ENCODE measurements around the gene HDGFL2. TPM values are rescaled to one million over a fixed set of nuclear protein-coding genes. Genes with fewer than 3 reads are reported as not detected.

The HDGFL2 gene
- total RNA-seq, 1 donor from 2014 or later, result 55.7 TPM

DNA sequence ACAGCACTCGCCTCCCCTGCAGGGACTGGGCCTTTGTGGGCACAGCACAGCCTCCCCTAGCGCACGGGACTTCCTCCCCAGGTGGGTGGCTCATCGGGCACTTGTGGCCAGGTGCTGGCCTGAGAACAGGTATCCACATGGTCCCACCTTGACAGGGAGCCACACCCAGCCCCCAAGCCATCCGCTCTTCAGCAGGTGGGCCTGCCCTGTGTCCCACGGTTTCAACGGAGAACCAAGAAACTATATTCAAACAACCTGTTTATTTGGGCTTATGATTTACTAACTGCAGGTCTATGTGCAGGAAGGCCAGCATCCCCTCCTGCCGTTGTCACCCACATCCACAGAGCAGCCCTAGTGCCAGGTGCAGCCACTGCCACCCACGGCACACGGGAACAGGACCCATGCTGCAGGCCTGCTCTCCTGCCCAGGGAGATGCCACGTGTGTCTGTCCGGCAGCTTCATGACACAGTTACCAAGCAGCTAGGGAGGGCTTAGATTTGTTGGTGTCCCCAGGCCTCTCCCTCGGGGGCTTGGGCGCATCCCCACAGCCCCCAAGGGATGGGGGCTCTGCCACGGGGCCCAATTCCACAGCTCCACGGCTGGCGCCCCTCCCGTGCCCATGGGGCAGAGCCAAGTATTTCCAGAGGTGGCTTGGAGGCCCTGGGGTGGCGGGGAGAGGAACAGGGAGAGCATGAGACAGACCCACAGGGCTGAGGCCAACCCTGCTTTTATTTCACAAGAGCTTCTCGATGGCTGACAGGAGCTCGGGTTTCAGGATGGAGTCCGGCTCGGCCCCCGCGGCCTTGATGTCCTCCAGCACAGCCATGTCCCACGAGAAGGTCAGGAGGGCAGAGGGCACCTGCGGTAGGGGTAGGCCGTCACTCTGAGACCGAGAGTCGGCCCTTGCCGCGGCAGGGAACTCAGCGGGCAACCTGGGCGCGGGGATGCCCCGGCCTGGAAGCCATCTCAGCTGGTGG lies 27.0 kb upstream of the HDGFL2 start:
- intact Hi-C loops (cut with micrococcal nuclease), result no loop called here

DNA sequence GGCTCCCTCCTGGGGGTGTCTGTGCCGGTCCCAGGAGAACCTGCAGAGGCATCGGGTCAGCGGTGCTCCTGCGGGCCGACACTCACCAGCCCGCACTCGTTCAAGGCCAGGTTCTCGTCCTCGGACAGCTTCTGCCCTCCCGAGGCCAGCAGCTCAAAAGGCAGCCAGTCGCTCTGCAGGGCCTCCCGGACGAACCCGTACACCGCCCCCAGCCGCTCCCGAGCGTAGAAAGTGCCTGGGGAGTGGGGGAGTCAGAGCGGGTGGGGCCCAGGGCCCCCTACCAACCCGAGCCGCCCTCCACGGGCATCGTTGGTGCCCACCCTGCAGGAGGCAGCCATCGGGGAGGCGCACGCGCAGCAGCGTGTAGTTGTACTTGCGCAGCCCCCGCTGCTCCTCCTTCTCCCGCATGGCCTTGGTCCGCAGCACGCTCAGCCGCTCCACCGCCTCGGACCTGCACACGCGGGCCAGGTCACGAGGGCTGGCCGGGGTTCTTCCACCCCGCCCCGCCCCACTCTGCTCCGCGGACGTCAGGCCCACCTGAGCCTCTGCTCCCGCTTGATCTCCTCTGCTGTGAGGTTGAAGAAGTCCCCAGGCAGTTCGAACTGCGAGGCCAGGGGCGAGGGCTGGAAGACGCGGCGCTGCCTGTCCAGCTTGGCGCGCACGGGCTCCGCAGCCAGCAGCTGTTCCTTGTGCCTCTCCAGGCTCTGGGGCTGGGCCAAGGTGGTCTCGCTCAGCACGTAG lies 26.0 kb upstream of the HDGFL2 start:
- intact Hi-C loops (cut with micrococcal nuclease), result no loop called here

DNA sequence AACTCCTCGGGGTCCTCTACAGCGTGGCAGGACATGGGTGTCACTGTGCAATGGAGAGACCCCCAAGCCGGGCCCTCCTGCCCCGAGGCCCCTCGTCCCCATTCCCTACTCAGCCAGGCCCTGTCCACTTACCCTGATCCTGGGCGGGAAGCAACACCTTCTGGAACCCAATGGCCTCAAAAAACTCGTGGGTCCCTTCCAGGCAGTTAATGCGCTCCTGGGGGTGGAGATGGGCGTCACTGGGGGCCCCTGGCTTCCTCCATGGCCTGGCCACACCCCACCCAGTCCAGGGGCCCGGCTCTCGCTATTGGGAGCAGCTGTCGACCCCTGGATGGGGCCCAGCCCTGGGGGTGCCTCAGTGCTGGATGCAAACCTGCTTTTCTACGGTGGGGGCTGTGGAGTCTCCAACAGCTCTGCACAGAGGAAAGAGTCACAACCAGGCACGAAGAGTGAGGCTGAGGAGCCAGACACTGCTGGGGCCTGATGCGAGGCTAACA lies 25.3 kb upstream of the HDGFL2 start:
- intact Hi-C loops (cut with micrococcal nuclease), result no loop called here

DNA sequence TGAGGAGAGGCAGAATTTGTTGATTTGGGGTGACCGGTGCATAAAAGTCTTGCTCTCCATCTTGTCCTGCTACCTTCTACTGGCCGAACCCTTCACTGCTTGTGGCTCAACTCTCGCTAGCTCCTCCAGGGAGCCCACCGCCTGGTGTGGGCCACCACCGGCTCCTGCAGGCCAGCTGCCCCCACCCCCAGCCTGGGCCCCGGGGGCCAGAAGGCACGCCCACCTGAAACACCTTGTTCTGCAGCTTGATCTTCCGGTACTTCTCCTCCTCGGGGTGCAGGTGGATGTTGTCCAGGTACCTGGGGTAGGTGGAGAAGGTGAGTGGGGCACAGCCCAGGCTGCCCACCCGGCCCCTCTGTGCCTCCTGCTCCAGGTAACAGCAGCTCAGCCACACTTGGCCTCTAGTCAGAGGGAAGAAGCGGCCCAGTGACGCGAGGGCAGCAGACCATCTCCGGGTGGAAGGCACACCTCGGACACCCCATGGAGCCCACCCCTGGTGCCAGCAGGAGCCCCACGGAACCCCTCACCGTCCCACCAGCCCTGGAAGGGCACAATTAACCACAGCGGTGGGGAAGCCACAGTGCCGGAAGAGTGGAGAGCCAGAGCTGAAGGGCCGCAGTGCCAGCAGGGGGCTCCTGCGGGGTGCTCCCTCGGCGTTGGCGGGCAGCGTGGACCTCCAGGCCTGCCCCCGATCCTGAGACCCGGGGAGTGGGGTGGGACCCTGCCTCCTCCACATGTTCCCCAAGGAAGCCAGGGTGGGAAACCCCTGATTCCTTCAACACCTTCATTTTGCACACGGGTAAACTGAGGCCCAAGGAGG lies 24.6 kb upstream of the HDGFL2 start:
- intact Hi-C loops (cut with micrococcal nuclease), result no loop called here

DNA sequence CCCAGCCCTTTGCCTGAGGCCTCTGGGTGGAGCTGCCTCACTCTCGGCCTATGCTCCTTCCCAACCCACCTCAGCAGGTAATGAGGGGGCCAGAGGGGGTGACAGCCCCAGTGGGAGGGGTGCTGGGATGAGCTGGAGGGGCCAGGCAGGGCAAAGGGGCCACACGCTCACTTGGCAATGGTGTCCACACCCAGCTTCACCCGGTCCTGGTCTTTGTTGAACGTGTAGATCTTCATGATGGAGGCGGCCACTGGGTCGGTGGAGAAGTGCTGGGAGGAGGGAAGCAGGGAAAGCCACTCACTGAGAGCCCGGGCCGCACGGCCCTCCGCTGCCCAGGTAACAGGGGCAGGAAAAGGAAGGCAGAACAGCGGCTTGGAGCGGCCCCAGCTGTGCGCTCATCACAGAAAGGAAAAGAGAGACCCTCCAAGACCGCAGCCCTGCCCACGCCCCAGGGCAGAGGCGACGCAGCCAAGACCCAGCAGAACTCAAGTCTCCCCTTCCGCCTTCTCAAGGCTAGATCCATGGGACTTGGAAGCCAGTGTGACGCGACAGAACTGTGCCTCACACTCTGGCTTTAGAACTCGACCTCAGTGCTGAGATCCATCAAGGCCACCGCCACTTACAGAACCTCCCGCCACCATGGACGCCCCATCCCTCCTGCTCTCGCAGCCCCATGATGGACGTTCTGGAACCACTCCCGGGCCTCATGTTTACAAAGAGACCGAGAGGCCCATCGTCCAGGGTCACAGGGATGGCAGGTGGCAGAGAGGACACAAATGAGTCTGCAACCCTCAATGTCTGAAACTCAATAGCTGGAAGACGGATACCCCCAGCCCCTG lies 23.7 kb upstream of the HDGFL2 start:
- intact Hi-C loops (cut with micrococcal nuclease), result no loop called here

DNA sequence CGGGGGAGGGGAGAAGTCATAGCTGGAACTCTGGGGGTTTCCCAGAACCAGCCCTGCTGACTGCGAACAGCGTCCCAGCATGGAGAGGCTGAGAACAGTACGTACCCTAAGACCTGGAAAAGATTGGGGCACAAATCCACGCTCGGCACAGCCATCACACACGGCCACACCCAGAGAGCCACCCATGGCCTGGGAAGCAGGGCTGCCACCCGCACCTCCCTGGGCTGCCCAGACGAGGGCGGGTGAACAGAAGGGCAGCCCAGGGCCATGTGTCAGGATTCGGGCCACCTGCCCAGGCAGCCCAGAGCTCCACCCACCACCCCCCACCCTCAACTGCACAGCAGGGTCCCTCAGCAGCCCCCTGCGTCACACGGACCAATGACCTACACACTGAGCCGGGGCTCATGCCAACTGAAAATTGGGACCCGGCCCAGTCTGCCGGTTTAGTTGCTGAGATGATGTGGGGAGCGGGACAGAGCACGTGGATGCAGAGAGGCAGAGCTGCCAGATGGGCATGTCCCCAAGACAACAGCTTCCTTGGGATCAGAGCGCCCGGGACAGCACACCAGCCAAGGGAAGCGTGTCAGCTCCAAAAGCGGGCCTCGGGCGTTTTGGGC lies 23.0 kb upstream of the HDGFL2 start:
- intact Hi-C loops (cut with micrococcal nuclease), result no loop called here

DNA sequence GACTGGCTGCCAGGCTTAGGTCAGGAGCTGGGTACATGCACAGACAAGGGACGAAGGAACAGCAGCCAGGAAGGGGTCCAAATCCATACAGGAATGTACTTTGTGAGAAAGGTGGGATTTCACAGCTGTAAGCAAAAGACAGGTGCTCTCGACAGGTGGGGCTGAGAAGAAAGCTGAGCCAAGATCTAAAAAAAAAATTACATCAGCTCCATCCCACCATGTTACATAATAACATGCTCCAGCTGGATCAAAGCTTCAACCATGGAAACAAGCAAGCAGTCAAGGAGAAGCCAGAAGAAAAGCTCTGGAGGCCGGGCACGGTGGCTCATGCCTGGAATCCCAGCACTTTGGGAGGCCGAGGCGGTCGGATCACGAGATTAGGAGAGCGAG lies 22.5 kb upstream of the HDGFL2 start:
- intact Hi-C loops (cut with micrococcal nuclease), result no loop called here

DNA sequence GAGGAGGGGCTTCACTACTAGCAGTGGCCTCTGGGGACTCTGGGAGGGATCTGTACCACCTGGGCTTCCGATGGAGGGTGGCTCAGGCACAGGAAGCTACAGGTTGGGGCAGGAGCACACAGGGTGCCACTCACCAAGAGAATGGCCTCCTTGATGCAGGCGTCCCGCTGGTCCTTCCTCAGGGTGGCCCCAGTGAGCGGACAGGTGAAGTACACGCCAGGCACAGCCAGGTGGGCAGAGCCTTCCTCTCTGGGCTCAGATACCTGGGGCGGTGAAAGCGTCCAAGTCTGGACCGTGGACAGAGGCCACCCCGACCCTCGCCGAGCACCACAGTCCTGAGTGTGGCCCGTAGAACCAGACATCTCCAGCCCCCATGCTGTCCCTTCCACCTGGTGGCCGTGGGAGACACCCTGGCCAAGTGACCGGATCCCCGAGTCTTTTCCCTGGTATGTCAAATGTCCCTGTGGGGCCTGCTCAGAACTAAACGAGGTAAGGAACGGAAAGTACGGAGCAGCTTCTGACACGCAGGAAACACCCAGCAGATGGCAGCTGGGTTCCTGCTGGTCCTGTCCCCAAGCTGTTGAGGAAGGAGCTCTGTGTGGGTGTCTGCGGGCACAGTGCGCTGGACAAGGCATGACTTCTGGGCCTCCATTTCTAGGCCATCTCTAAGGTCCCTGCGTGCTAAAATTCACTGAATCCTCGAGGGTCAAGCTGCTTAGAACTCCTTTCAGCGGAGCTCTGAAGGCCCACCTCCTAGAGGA lies 19.7 kb upstream of the HDGFL2 start:
- intact Hi-C loops (cut with micrococcal nuclease), result no loop called here

DNA sequence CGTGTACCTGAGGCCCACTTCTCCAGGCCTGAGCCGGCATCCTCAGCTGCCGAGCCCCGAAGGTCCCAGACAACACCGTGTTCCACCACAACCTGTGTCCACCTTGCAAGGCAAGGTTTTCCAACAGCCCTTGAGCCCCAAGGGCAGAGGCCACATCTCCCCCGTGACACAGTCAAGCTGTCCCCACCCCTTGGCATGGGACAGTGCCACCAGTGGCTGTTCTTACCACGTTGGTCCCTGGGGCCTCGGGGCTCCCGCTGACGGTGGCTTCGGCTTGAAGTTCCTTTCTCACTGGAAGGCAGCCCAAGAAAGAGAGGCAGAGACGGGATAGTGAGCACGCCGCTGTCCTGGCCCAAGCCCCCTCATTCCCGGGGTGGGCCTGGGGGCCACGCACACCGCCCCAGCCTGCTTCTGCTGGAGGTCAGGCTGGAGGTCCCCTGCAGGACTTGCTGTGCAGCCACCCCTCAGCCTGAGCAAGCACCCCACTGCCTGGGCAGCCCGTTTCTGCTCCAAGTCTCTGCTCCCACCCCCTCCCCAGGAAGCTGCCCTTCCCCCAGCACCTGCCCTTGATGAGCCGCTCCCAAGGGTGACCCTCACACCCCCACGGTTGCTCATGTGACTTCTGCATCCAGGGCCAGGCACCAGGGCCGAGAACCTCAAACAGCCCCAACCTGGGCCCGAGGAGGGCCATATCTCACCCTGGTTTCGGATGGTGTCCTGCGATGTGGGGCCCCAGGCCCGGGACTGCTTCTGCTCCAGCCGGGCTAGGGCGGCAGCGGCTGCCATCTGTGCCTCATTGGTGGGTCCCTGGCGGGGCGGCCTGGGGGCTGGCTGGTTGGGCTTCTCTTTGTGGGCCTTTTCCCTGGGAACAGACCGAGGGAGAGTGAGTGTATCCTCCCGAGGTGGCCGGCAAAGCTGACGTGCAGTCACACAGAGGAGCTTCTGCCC lies 18.6 kb upstream of the HDGFL2 start:
- intact Hi-C loops (cut with micrococcal nuclease), result no loop called here

DNA sequence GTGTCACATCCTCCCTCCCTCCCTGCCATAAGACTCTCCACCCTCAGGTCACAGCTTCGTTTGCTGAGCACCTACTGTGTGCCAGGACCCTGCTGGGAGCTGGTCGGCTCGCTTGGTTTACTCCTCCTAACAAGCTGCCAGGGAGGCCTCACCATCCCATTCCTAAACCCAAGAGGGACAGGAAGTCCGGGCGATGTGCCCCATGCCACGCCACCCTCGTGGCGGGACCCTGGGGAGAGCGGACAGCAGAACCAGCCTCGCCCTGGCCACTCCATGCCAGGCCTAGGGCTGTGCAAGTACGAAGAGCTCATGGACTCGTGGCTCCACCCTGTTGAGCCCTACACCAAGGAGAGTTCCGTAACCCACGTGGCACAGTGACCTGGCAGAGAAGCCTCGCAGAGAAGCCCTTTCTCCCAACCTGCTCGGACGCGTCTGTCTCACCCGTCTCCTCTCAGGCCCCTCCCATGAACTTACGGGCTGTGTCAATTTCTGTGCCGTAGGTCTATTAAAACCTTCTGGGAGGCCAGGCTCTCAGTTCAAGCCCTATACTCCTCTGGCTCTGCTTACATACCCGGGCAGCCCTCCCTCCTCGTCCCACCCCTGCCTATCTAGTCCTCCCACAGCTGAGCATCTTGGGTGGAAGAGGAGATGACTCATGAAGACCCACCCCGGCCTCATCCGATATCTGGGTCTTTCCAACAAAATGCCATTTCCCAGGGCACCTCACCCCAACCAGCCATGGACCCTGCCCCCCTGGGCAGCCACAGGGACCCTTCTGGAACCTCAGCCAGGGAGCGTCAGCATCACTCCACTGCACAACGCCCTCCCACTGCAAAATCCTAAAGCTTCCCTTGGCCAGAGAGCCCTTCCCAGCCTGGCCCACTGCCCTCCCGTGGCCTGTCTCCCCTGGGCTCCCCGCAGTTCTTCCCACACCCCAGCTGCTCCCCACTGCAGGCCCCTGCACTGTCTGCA lies 17.1 kb upstream of the HDGFL2 start:
- intact Hi-C loops (cut with micrococcal nuclease), result loop anchor here (5.0 kb wide), 2 partner anchors 128 to 1447 kb away; partner anchors contain the start of genes NDUFA11 and VMAC

DNA sequence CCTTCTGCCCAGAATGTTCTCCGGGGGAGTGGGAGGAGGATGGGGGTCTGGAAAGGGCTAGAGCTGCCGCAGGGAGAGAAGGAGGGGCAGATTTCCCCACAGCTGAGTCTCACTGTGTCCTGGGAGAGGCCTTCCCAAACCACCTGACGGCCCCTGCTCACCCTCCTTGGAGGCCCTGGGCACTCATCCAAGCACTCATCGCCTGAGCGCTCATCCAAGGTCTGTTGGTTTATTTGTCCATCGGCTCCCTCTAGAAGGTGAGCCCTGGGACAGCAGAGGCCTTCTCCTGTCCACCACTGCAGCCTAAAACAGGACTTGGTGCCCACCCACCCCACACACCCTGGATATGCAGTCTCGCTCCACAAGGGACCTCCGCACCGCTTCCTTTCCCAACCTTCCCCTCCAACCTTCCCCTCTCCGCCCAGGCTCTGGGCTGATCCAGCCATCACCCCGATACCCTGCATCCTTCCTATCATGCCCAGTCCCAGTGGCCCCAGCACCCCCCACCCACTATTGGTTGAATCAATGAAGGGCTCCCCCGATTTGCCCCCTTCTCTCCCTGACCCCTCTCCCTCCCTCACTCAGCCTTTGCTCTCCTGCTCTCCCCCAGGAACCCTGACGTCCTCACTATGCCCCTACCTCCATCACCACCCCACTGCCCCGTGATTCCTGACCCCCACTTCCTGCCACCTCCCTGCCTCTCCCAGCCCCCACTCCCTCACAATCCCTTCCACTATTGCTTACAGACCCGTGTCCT lies 16.2 kb upstream of the HDGFL2 start:
- intact Hi-C loops (cut with micrococcal nuclease), result loop anchor here (5.0 kb wide), 2 partner anchors 129 to 1446 kb away; partner anchors contain the start of genes NDUFA11 and VMAC

DNA sequence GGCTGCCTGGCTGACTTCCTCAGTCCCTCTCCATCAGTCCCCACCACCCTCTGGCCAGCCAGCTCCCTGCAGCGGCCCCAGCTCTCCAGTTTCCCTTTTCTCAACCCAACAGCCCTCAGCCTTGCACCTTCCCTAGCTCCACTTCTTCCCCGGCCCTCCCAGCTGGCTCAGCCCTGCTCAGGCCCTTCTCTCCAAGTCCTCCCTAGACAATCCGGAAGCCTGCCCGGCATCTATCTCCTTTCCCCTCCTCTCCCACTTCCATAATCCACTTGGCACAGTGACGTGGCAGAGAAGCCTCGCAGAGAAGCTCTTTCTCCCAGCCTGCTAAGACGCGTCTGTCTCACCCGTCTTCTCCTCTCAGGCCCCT lies 15.6 kb upstream of the HDGFL2 start:
- intact Hi-C loops (cut with micrococcal nuclease), result loop anchor here (5.0 kb wide), 2 partner anchors 129 to 1446 kb away; partner anchors contain the start of genes NDUFA11 and VMAC

DNA sequence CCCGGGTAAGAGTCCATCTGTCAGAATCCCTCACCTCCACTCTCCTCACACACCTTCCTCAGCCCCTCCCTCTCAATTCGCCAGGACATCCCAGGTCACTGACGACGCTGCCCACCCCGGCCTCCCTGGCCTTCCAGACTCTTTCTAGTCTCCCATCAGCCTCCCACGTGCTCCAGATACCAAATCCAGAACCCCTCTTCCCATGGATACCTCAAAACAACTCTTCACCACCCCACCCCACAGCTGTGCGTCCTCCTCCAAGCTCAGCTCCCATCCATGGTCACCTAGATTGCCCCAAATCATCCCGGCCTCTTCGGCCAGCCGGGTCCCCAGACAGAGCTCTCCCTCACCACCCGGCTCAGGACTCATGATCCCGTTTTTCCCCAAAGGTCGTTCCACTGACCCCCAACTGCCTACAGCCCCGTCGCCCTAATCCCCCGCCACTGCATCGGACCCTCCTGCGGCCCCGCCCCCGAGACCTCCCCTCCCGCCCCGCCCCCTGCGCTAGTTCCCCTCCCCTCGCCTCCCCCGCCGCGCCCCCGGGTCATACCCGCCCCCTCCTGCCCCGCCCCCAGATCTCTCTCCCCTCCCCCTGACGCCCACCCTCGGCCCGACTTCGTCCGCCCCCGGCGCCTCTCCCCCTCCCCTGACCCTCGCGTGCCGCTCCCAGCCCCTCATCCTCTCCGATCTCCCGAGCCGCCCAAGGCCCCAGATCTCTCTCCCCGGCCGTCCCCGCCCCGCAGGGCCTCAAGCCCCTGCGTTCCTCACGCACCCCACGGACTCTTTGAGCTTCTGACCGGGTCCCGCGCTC lies 15.0 kb upstream of the HDGFL2 start:
- intact Hi-C loops (cut with micrococcal nuclease), result loop anchor here (1.0 to 5.0 kb wide), 6 partner anchors 14 to 1445 kb away; partner anchors contain the start of genes CHAF1A, NDUFA11, VMAC and YJU2

DNA sequence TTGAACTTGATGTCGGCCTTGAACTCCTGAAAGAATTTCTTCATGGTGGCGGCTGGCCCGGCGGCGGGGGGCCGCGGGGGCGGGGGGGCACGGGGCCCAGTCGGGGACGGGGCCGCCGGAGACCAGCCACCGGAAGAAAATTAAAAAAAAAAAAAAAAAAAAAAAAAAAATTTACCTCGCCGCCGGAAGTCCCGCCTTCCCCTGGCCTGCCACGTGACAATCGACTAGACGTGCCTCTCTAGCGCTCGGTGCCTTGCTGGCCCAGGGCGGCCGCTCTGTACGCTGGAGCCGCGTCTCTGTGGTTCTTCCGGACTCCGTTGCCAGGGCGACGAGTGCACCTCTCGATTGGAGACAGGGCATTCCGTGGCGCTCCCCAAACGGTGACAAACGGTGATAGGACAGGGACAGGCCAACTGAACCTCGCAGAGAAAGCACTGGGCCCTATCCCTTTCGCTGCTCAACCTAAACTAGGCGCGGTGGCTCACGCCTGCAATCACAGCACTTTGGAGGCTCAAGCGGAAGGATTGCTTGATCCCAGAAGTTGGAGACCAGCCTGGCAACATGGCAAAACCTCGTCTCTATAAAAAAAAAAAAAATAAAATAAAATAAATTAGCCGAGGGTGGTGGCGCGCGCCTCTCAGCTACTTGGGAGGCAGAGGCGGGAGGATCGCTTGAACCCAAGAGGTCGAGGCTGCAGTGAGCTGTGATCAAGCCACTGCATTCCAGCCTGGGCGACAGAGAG lies 14.3 kb upstream of the HDGFL2 start, which contains the start of gene UBXN6:
Gene UBXN6, minus strand, starts transcription at position 141 of the 742 bp plus-strand sequence. Its CDS starts 97 bp downstream, at position 44.
- intact Hi-C loops (cut with micrococcal nuclease), result loop anchor here (1.0 to 5.0 kb wide), 6 partner anchors 13 to 1444 kb away; partner anchors contain the start of genes CHAF1A, NDUFA11, VMAC and YJU2

Measured in T-helper 1 cell treated with Interleukin-12 subunit alpha and Interleukin-12 subunit beta and Interleukin-4 antibody, amounts not matched to agents 30 ng/mL and 1 ng/mL, for 36 hours (primary cell).